Type B pancreatic cell (in vitro differentiated cells): ENCODE data around the gene PLK2. TPM values are rescaled to one million over a fixed set of nuclear protein-coding genes. Genes with fewer than 3 reads are reported as not detected.

ENCODE experiments used
- DNase-seq: peaks from one replicate; pipeline ENCODE4 v3.0.0; 2021; ENCODE audit warnings: mixed read lengths; ENCODE audit not compliant: unreplicated experiment; ENCODE audit errors: extremely low spot score
- H3K27ac Mint-ChIP-seq: 2 replicates; pipeline ENCODE4 v1.8.0; 2021; ENCODE audit warnings: mild to moderate bottlenecking, mixed read lengths
- H3K27me3 Mint-ChIP-seq: 2 replicates; pipeline ENCODE4 v1.8.0; 2021; ENCODE audit warnings: mixed read lengths
- H3K36me3 Mint-ChIP-seq: 2 replicates; pipeline ENCODE4 v1.8.0; 2021; ENCODE audit warnings: mixed read lengths
- H3K4me1 Mint-ChIP-seq: one replicate; pipeline ENCODE4 v1.8.0; 2021; ENCODE audit warnings: mixed read lengths; ENCODE audit not compliant: unreplicated experiment
- H3K4me3 Mint-ChIP-seq: 2 replicates; pipeline ENCODE4 v1.8.0; 2021; ENCODE audit warnings: mild to moderate bottlenecking, mixed read lengths
- H3K9me3 Mint-ChIP-seq: 2 replicates; pipeline ENCODE4 v1.8.0; 2021; ENCODE audit warnings: mixed read lengths
- total RNA-seq: library from RNA; stranded (reverse); gene quantifications from 2 replicates; pipeline ENCODE4 v1.2.1, GENCODE V29; 2021; ENCODE audit warnings: low replicate concordance
- TF ChIP-seq, protein P1 (sequence below): fragments of 200-600 bp; sonication (generic); conservative IDR thresholded peaks from 2 replicates; pipeline ENCODE4 v1.5.0; 2021; ENCODE audit warnings: antibody characterized with exemption, mild to moderate bottlenecking

The PLK2 gene
- total RNA-seq, 1 donor from 2014 or later, result 307 TPM

DNA sequence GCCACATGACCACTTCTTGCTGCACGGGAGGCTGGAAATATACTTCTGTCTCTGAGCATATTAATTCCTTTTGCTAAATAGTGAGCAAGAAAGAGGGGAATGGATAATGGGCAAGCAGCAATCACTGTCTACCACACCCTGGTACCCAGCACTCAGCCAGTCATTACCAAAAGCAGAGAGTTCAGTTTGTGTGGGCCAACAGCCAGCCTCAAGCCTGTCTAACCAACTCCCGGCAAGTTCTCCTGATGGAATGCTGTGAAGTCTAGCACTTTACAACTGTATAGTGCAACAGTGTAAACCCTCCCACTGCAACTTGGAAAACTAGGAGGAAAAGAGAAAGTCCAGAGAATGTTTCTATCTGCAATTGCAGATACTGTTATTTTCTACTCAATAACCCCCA is 47.8 kb downstream of the PLK2 start:
- Mint-ChIP-seq H3K27me3 (no peaks in the 10 kb centered on the region), H3K4me3 (no peak overlapping the region), H3K9me3 (peaks cover 4% of the 10 kb centered on the region), H3K4me1 (peaks cover 18% of the 10 kb centered on the region), H3K27ac (peak overlapping the region; percentile 82), H3K36me3 (no peaks in the 10 kb centered on the region)
- TF ChIP-seq, protein P1, sequence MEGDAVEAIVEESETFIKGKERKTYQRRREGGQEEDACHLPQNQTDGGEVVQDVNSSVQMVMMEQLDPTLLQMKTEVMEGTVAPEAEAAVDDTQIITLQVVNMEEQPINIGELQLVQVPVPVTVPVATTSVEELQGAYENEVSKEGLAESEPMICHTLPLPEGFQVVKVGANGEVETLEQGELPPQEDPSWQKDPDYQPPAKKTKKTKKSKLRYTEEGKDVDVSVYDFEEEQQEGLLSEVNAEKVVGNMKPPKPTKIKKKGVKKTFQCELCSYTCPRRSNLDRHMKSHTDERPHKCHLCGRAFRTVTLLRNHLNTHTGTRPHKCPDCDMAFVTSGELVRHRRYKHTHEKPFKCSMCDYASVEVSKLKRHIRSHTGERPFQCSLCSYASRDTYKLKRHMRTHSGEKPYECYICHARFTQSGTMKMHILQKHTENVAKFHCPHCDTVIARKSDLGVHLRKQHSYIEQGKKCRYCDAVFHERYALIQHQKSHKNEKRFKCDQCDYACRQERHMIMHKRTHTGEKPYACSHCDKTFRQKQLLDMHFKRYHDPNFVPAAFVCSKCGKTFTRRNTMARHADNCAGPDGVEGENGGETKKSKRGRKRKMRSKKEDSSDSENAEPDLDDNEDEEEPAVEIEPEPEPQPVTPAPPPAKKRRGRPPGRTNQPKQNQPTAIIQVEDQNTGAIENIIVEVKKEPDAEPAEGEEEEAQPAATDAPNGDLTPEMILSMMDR, result no peak
- no peak for DNase-seq

DNA sequence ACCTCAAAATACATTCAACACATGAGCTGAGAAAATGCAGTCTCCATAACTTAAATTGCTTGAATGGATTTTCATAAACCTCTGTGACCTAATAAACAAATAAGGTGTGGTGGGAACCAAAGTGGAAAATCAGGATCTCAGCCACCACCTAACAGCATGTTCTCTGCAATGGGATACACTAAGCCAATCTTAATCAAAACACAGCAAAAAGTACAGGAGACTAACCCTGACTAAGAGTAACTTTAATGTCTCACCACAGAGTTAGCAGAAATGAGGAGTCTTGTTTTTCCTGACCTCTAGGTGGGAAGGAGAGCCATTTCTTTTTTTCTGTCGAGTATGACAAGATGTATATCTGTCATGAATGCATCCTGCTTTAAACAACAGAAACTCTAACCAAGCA is 48.5 kb downstream of the PLK2 start:
- H3K27me3 Mint-ChIP-seq, result no peaks in the 10 kb centered on the region
- no peak for DNase-seq
- peaks cover 4% of the 10 kb centered on the region for H3K9me3 Mint-ChIP-seq
- peak overlapping the region; percentile 82 for H3K27ac Mint-ChIP-seq
- no peak overlapping the region for H3K4me3 Mint-ChIP-seq
- TF ChIP-seq, protein P1, result no peak
- H3K4me1 Mint-ChIP-seq, result peaks cover 18% of the 10 kb centered on the region
- H3K36me3 Mint-ChIP-seq, result no peaks in the 10 kb centered on the region

DNA sequence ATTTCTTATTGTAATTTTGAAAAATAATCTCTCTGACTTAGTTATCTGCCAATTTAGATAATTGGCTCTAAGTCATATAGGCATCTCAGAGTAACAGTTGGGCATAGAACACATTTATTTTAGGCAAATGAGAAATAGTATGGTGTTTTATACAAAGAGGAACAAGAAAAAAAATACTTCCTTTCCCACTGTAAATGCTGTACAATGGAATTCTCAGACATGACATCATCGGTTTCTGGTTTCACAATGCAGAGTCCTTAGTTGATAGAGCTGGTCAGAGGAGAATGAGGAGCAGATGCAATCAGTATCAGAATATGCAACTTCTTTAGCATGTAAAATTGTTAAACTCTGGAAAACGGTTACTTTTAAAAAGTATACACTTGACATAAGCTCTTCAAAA is 49.4 kb downstream of the PLK2 start:
- Mint-ChIP-seq H3K27ac (peak overlapping the region; percentile 82), H3K27me3 (no peaks in the 10 kb centered on the region), H3K36me3 (no peaks in the 10 kb centered on the region), H3K4me1 (peaks cover 18% of the 10 kb centered on the region), H3K9me3 (peaks cover 4% of the 10 kb centered on the region), H3K4me3 (peak overlapping the region; percentile 1)
- TF ChIP-seq, protein P1, result no peak
- DNase-seq, result no peak

DNA sequence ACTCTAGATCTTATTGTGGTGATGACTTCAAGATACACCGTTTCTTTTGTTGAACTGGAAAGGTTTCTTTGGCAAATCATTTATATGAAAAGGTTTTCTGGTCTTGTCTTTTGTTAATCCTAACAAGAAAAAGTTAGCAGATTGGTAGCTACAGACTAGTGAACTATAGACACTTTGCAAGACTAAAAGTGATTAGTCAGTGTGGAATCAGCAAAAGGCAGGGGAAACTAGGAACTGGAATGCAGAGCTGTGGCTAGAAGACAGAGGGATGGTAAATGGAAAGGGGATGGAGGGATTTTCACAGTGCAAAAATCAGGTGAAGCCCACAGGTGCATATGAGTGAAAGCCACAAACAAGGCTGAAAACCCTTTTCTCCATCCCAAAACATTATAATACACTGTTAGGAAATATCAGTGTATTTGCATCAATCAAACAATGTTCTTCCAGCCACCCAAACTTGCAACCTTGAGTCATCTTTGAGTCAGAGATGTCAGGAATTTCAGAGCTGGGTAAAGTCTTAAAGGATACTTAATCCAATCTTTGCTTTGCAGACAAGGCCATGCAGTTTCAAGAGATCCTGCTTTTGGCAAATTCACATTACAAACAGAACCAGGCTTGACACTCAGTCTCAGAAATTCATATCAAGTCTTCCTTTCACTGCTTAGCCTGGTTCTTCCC is 52.7 kb downstream of the PLK2 start:
- Mint-ChIP-seq H3K36me3 (no peaks in the 10 kb centered on the region), H3K27me3 (no peaks in the 10 kb centered on the region), H3K27ac (peak overlapping the region; percentile 59), H3K4me1 (peaks cover 18% of the 10 kb centered on the region), H3K9me3 (peaks cover 4% of the 10 kb centered on the region), H3K4me3 (no peak overlapping the region)
- no peak for DNase-seq
- TF ChIP-seq, protein P1, result no peak

DNA sequence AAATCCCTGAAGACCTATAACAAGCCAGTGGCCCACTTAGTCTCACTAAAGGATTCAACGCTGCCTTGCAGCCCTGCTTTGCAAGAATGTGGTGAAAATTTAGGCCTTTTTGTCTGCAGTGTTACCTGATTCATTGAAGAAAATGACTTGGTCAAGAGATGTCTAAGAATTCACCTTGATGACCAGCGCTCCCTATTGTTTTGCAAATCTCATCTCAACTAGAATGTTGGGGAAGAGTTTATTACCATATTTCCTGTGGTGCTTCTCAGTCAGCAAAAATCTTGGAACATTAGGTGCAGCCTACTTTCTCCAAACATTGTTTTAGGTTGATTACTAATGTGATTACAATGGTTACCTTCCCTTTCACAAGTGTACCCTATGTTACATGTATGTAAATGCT is 53.5 kb downstream of the PLK2 start:
- no peaks in the 10 kb centered on the region for H3K27me3 Mint-ChIP-seq
- TF ChIP-seq, protein P1, result no peak
- DNase-seq, result no peak
- H3K27ac Mint-ChIP-seq, result no peak overlapping the region
- H3K9me3 Mint-ChIP-seq, result peaks cover 4% of the 10 kb centered on the region
- peaks cover 16% of the 10 kb centered on the region for H3K4me1 Mint-ChIP-seq
- no peaks in the 10 kb centered on the region for H3K36me3 Mint-ChIP-seq
- H3K4me3 Mint-ChIP-seq, result no peak overlapping the region
